ENCODE measurements around the gene TBC1D10A.

The TBC1D10A gene

DNA sequence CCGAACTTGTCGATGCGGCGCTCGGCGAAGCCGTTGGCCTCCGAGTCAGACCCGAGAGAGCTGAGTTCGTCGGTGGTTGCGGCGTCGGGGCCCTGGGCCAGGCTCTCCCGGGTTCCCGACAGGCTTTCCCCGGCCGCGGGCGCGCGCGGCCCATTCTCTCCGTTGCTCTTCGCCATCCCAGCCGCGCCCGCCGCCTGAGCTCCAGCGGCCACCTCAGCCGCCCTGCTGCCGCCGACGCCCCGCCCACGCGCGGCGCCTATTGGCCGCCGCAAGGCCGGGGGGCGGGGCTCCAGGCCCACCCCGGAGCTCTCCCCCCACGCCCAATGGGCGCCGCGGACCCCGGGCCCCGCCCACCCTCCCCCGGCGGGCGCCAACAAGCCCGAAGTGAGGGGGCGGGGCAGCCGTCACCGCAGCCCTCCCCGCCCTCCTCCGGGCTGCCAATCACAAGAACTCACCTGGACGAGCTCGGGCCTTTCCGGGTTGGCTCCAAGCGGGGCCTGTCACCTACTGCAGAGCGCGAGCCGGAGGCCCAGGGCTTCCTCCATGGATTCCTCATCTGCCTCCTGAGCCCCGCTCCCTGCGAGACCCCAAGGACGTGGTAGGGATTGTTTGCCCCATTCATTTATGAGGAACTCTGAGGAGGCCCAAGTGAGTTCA is at the start of gene TBC1D10A:
Gene TBC1D10A (minus strand): TSS at position 236 of the 657 bp plus-strand sequence. CDS start 60 bp downstream, at position 176.
- peak in 56 of 58 donors; percentile 21 to 93 (median 75) for DNase-seq

DNA sequence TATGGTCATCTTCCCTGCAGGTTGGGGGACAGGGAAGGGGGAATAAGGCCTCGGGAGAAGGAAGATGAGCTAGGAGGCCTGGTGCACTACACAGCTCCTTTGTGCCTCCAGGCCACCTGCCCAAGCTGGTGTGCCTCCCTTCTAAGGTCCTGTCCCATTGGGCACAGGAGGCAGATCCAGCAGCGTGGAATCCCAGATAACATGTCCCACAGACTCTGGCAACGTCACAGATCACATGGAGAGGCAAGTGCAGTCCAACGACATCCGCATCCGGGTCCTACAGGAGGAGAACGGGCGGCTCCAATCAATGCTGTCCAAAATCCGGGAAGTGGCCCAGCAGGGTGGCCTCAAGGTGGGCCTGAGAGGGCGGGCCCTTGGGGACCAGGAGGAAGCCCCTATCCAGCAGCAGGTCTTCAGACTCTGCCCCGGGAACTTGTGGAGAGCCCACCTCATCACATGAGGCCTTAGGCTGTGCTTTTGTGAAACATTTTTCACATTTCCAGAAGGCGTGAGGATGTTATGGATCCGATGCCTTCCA is 48.6 kb upstream of the TBC1D10A start:
- DNase-seq: no peak

DNA sequence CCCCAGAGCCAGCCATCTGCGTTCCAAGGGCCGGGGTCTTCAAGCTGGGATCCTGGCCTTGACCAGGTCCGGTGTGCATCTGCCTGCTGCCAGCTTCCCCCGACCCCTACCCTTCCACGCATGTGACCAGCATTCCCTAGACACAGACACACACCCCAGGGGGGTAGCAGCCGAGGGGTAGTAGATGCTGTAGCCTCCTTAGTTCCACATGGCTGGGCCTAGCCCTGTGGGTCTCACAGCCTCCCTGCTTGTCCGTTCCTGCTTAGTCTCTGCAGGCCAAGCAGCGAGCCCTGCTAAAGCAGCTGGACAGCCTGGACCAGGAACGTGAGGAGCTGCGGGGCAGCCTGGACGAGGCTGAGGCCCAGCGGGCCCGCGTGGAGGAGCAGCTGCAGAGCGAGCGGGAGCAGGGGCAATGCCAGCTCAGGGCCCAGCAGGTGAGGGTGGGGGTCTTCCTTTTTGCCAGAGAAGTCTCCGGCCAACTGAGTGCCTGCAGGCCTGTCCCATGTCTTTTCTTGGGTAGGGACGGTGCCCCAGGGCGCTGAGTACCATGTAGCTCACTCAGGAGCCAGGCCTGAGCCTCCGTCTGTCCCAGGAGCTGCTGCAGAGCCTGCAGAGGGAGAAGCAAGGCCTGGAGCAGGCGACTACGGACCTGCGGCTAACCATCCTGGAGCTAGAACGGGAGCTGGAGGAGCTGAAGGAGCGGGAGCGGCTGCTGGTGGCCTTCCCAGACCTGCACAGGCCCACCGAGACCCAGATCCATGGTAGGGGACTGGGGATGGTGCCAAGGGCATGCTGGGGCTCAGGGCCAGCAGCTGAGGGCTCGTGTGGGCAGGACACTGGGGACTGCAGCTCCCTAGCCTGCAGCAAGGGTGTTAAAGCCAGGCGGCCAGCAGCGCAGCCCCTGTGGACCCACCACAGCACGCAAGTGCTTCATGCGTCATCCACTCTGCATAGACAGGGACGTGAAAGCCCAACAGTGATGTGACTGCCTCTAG is 46.9 kb upstream of the TBC1D10A start:
- peak in 3 of 58 donors; percentile 1 to 39 (median 6) for DNase-seq

- no peak for DNase-seq
Observed at GRCh38 chr22:30372915-30373314, 46.2 kb upstream of the TBC1D10A start.

GRCh38 chr22:30371981-30372380 is 45.2 kb upstream of the TBC1D10A start:
- no peak for DNase-seq

DNA sequence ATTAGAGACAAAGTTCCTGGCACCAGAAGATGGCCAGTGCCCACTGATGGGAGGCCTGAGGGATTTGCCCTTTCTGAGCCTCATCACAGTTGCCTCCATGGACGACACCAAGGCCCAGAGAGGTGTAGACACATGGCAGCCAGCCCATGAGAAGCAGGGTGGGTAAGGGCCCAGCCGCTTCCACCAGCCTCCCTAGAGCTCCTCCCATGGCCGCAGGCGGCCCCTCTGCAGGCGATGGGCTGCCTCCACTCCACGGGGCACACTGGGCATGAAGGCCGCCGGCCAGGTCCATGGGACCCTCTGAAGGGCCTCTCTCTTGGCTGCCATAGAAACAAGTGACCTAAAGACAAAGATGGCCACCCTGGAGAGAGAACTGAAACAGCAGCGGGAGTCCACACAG is 44.6 kb upstream of the TBC1D10A start:
- no peak for DNase-seq

GRCh38 chr22:30370641-30371230 is 44.0 kb upstream of the TBC1D10A start:
- no peak for DNase-seq

- no peak for DNase-seq
Observed at GRCh38 chr22:30368420-30368819, 41.7 kb upstream of the TBC1D10A start.

DNA sequence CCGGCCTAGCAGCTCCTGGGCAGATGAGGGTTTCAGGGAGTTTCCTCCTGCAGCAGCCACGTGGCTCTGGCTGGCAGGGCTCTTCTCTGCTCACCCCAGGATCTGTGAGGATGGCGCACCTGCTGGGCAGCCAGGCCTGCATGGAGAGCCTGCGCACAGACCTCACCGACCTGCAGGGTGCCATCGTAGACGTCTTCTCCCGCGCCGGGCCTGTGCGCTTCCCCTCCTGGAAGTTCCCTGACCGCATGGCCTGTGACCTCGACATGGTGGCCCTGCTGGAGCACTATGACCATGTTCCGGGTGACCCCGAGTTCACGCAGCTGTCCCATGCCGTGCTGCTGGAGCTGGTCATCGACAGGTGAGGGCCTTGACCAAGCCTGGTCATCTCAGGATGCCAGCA is 39.1 kb upstream of the TBC1D10A start:
- no peak for DNase-seq

GRCh38 chr22:30362651-30363281 is 36.0 kb upstream of the TBC1D10A start:
- DNase-seq: no peak

DNA sequence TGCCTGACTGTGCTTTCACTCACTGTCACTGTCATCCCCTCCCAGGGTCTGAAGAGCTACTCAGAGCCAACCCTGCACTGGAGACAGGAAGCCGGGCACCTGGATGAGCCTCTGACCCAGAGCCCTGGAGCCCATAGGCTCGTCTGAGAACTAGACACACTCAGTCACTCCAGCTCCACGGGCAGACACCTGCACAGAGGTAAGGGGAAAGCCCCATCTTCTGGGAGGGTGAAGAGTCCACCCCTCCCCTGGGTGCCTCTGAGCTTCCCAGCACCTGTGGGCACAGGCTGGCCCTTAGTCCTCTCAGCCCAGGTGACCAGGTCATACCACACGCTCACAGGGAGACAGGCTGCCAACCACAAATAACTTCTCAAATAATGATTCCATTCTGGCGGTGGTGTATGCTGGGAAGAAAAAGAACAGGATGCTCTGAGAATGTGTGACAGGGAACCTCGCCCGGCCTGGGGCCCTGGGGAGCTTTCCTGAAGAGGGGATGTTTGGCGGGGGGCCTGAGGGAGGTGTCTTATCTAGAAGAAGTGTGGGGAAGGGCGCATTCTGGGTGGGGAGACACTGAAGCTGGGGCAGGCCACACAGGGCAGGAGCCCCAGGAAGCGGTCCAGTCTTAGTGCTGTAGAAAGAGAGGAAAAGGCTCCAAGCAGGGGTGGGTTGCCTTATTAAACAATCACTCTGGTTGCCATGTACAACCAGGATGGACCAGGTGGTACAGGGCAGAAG is 35.3 kb upstream of the TBC1D10A start:
- DNase-seq: no peak

DNA sequence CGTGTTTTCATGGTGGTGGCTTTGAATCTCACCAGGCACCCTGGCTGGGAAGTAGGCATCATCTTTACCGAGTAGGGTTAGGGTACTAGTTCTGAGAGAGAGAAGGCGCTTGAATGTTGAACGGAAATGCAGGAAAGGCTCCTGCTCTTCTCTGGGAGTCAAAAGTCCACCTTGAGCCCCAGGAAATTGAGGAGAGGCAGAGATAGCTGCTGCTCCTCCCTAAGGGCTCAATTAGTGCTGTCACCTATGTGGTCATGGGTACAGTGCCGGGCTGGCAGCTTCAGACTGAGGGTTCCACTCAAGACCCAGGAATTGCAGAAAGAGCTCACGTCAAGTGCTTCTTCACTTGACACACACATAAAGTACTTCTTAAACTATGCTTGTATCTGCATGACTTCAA is 31.8 kb upstream of the TBC1D10A start:
- DNase-seq: no peak

GRCh38 chr22:30357650-30358215 is 31.0 kb upstream of the TBC1D10A start:
- DNase-seq: no peak

DNA sequence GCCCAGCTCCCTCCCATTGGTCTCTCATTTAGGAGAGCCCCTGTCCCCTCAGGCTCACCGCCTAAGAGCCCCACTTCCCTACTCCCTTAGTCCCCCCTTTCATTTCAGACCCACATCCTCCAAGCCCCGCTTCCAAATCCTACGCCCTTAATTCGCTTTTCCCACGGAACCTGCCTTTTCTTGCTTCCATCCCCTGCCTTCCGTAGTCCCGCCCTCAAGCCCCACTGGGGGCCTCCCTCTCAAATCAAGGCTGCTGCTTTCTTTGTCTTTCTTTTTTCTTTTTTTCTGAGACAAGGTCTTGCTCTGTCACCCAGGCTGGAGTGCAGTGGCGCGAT is 30.5 kb upstream of the TBC1D10A start:
- DNase-seq: no peak

GRCh38 chr22:30356449-30357235 is 29.9 kb upstream of the TBC1D10A start, which contains the start of the genes CCDC157 and SF3A1:
Gene CCDC157 (plus strand): TSS chr22:30357007. CDS start chr22:30366001, 8,994 bp downstream.
Gene SF3A1 (minus strand): TSS chr22:30356894. CDS start chr22:30356792, 102 bp downstream.
- DNase-seq: peak; percentile 63 to 94 (median 86)

DNA sequence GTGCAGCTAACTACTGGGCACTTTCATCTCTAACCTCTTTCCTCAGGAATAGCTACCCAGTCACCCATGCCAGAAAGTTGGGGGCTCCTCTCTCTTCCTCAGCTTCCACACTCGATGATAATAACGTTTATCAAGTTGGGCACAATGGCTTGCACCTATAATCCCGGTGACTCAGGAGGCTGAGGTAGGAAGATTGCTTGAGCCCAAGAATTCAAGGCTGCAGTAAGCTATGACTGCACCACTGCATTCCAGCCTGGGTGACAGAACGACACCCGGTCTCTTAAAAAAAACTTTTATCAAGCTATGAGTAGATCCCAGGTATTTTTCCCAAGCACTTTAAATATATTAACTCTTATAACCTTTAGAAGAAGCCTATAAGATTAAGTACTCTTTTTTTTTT is 27.9 kb upstream of the TBC1D10A start:
- no peak for DNase-seq

DNA sequence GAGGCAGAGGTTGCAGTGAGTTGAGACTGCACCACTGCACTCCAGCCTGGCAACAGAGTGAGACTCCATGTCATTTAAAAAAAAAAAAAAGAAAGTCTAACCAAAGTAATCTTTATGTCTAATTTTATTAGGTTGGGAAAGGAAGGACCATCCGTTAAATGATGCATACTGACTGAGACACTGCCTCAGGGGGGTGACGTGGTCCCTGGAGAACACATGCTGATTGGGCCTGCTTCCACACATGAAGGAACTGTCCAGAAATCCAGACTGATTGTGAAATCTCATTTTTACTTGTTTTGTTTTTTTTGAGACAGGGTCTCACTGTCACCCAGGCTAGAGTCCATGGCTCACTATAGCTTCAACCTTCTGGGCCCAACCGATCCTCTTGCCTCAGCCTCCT is 24.5 kb upstream of the TBC1D10A start:
- DNase-seq: no peak

DNA sequence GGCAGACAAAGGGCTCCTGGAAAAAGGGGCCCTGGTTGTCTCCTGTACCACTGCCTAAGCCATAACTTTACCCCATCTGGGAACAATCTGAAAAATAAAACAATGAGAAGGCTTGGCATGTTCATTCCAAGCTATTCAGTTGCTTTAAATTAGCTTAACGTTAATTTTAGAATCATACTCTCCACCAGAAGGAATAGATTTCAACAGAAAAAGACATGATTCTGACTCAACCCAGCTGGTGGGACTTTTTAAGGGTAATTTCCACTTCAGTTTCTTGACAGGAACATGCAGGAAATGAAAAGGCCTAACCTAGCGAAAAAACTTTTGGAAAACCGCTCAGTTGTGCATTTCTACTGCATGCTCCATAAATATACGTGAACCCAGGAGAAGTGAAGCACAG is 22.1 kb upstream of the TBC1D10A start:
- no peak for DNase-seq

- no peak for DNase-seq
Observed at GRCh38 chr22:30348404-30348803, 21.7 kb upstream of the TBC1D10A start.
